Astrocyte (in vitro differentiated cells and primary cell): Measurements from ENCODE around the gene BNIP2.

ENCODE experiments used
- EZH2 ChIP-seq: IDR thresholded peaks from 2 replicates; pipeline ENCODE4 v1.6.1; 2012; ENCODE audit warnings: mild to moderate bottlenecking, low read length, inconsistent platforms; ENCODE audit not compliant: insufficient read depth
- TF ChIP-seq, protein P1 (sequence below): IDR thresholded peaks from 2 replicates; pipeline ENCODE4 v1.5.1; 2011; ENCODE audit warnings: low read depth, mild to moderate bottlenecking, inconsistent platforms, low read length, moderate library complexity; ENCODE audit not compliant: insufficient read depth

DNA sequence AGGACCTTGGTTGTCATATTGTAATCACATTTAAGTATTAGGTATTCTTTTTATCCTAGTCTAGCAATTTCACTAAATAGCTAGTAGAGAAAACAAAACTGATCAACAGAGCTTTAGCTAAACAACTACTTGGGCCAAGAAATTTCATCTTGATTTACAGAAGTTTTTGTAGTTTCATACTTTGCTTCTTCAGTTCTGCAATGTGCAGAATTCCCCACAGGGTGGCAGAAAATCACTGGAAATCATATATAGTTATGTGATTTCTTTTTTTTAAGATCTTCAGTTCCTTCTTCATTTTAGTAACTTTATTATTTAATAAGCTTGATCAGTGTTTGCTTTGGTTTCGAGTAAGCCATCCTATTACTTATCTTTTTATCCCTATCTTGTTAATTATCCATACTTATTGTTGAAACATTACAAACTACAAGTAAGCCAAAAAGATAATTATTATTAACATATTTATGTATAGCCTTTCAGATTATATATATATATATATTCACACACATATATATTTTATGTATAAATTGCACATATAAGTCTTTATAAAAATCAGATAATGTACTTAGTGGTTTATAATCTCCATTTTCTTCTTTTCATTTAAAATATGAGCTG lies 2.2 kb upstream of the BNIP2 start:
- no peak for TF ChIP-seq EZH2
- TF ChIP-seq, protein P1, sequence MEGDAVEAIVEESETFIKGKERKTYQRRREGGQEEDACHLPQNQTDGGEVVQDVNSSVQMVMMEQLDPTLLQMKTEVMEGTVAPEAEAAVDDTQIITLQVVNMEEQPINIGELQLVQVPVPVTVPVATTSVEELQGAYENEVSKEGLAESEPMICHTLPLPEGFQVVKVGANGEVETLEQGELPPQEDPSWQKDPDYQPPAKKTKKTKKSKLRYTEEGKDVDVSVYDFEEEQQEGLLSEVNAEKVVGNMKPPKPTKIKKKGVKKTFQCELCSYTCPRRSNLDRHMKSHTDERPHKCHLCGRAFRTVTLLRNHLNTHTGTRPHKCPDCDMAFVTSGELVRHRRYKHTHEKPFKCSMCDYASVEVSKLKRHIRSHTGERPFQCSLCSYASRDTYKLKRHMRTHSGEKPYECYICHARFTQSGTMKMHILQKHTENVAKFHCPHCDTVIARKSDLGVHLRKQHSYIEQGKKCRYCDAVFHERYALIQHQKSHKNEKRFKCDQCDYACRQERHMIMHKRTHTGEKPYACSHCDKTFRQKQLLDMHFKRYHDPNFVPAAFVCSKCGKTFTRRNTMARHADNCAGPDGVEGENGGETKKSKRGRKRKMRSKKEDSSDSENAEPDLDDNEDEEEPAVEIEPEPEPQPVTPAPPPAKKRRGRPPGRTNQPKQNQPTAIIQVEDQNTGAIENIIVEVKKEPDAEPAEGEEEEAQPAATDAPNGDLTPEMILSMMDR: peak; percentile 75
